B cell (primary cell): Measurements from ENCODE around the gene PARP16. TPM values are rescaled to one million over a fixed set of nuclear protein-coding genes. Genes with fewer than 3 reads are reported as not detected.

Experiments used
- ATAC-seq: fragments of 200-7000 bp; cut with Tn5 transposase; one replicate; pipeline ENCODE4 v1.10.0; 2021; ENCODE audit warnings: low read depth, mild to moderate bottlenecking, moderate number of reproducible peaks, moderate library complexity
- CTCF ChIA-PET: fragments of 350-600 bp; sonication (Branson Sonifier 250); formaldehyde crosslinking; loops from one replicate; lab custom pipeline; 2021; ENCODE audit warnings: antibody characterized with exemption, inconsistent platforms; lab: Charles Lee
- POLR2A ChIA-PET: fragments of 350-600 bp; sonication (Branson Sonifier 250); formaldehyde crosslinking; loops from one replicate; lab custom pipeline; 2021; ENCODE audit warnings: antibody characterized with exemption; lab: Charles Lee
- DNase-seq: peaks from one replicate; pipeline ENCODE4 v3.0.0; 2013
- H2AFZ ChIP-seq: 2 replicates; pipeline ENCODE4 v1.6.1; 2012; ENCODE audit warnings: mild to moderate bottlenecking, low read depth, low read length; ENCODE audit not compliant: insufficient read depth, poor library complexity, severe bottlenecking
- H3K27ac ChIP-seq, 2 donors: 1 replicate in 1 of 2; 2 replicates in 1 of 2; pipeline ENCODE4 v1.5.1; 2012 to 2013; ENCODE audit warnings: low read length in 2 of 2, mild to moderate bottlenecking in 2 of 2, moderate library complexity in 1 of 2
- H3K27me3 ChIP-seq, 4 experiments: fragments of 200-600 bp in 1 of 4; sonication (generic) in 1 of 4; replicated peaks in 1 of 4; 1 replicate in 2 of 4; 2 replicates in 2 of 4; pipeline versions ENCODE4 v1.6.1 to v1.7.0; 2013 to 2016; ENCODE audit warnings: low read length in 3 of 4, mild to moderate bottlenecking in 2 of 4, mixed read lengths in 1 of 4, moderate library complexity in 1 of 4; ENCODE audit not compliant: insufficient read depth in 4 of 4, control insufficient read depth in 3 of 4; ENCODE audit errors: control extremely low read depth in 1 of 4
- H3K36me3 ChIP-seq, 2 experiments: replicated peaks in 1 of 2; 1 replicate in 1 of 2; 2 replicates in 1 of 2; pipeline versions ENCODE4 v1.6.1 to v1.7.1; 2013; ENCODE audit warnings: low read length in 1 of 2; ENCODE audit not compliant: insufficient read depth in 2 of 2, control insufficient read depth in 1 of 2; ENCODE audit errors: control extremely low read depth in 1 of 2, extremely low read depth in 1 of 2
- H3K4me1 ChIP-seq, 2 donors: fragments of 200-600 bp in 1 of 2; sonication (generic) in 1 of 2; 1 replicate in 1 of 2; 2 replicates in 1 of 2; pipeline versions ENCODE4 v1.5.1 to v1.6.1; 2013 to 2017; ENCODE audit warnings: low read length in 2 of 2; ENCODE audit not compliant: control insufficient read depth in 2 of 2, insufficient read depth in 2 of 2
- H3K4me2 ChIP-seq: replicated peaks from 2 replicates; pipeline ENCODE3; 2012; ENCODE audit warnings: mild to moderate bottlenecking, low read depth, low read length; ENCODE audit not compliant: poor library complexity, severe bottlenecking
- H3K4me3 ChIP-seq, 5 experiments: fragments of 200-600 bp in 1 of 5; sonication (generic) in 1 of 5; 1 replicate in 3 of 5; 2 replicates in 2 of 5; pipeline versions ENCODE4 v1.5.1 to v1.7.0; 2011 to 2016; ENCODE audit warnings: low read length in 4 of 5, mild to moderate bottlenecking in 4 of 5, low read depth in 2 of 5, control low read depth in 1 of 5, moderate library complexity in 1 of 5; ENCODE audit not compliant: insufficient read depth in 1 of 5; ENCODE audit errors: control extremely low read depth in 1 of 5, extremely low read depth in 1 of 5
- H3K79me2 ChIP-seq: fragments of 200-600 bp; sonication (generic); one replicate; pipeline ENCODE4 v1.6.0; 2016; ENCODE audit warnings: low read length; ENCODE audit not compliant: control insufficient read depth, insufficient read depth
- H3K9ac ChIP-seq: fragments of 200-600 bp; sonication (generic); 2 replicates; pipeline ENCODE4 v1.6.1; 2017; ENCODE audit warnings: mild to moderate bottlenecking, low read length, moderate library complexity
- H3K9me3 ChIP-seq, 3 donors: one replicate each; pipeline versions ENCODE4 v1.6.1 to v1.7.1; 2013; ENCODE audit warnings: low read length in 2 of 3; ENCODE audit not compliant: control insufficient read depth in 2 of 3, insufficient read depth in 1 of 3; ENCODE audit errors: control extremely low read depth in 1 of 3
- H4K20me1 ChIP-seq: 2 replicates; pipeline ENCODE4 v1.6.0; 2012; ENCODE audit warnings: mild to moderate bottlenecking, low read length; ENCODE audit not compliant: insufficient read depth, control insufficient read depth, poor library complexity, severe bottlenecking
- H3K27ac Mint-ChIP-seq: one replicate; pipeline ENCODE4 v1.8.0; 2021; ENCODE audit warnings: mixed read lengths
- H3K27me3 Mint-ChIP-seq: one replicate; pipeline ENCODE4 v1.8.0; 2021; ENCODE audit warnings: mixed read lengths
- H3K4me1 Mint-ChIP-seq: one replicate; pipeline ENCODE4 v1.8.0; 2021; ENCODE audit warnings: mixed read lengths
- H3K4me3 Mint-ChIP-seq: one replicate; pipeline ENCODE4 v1.8.0; 2021; ENCODE audit warnings: mixed read lengths
- H3K9me3 Mint-ChIP-seq: one replicate; pipeline ENCODE4 v1.8.0; 2022; ENCODE audit warnings: mixed read lengths; ENCODE audit not compliant: insufficient read depth
- EZH2 ChIP-seq: IDR thresholded peaks from 2 replicates; pipeline ENCODE4 v1.6.1; 2012; ENCODE audit warnings: borderline replicate concordance, low read depth, mild to moderate bottlenecking, moderate library complexity, low read length; ENCODE audit not compliant: insufficient read depth, poor library complexity, severe bottlenecking
- whole genome bisulfite sequencing: methylation state at CpG from one replicate; pipeline ENCODE4 v1.1.5; 2013; ENCODE audit warnings: missing lambda C conversion rate; ENCODE audit not compliant: insufficient coverage; 5-methylcytosine and 5-hydroxymethylcytosine counted together
- intact Hi-C: fragments of 100-400 bp; cut with micrococcal nuclease; formaldehyde crosslinking; loops from one replicate; pipeline ENCODE4 v1.10.0; 2022
- polyA plus RNA-seq: library from polyadenylated mRNA; depleted of rRNA; stranded (reverse); fragments of >200 nt; gene quantifications from 2 replicates; pipeline ENCODE4 v1.2.3, GENCODE V29; 2012
- total RNA-seq, 2 donors: library from RNA; stranded (reverse); fragments of 120-200 nt in 1 of 2; gene quantifications; 1 replicate in 1 of 2; 2 replicates in 1 of 2; pipeline versions ENCODE4 v1.2.3 to v1.2.4, GENCODE V29; 2013 to 2022
- TF ChIP-seq, protein P1 (sequence below): fragments of 200-600 bp; IDR thresholded peaks from one replicate; pipeline ENCODE4 v1.8.0; 2022; ENCODE audit warnings: antibody characterized with exemption, mild to moderate bottlenecking

Gene PARP16
- total and polyA plus RNA-seq, 2 donors (not counting 1 experiment from before 2014, with no cell fraction given), result 18.2 to 19.1 TPM

DNA sequence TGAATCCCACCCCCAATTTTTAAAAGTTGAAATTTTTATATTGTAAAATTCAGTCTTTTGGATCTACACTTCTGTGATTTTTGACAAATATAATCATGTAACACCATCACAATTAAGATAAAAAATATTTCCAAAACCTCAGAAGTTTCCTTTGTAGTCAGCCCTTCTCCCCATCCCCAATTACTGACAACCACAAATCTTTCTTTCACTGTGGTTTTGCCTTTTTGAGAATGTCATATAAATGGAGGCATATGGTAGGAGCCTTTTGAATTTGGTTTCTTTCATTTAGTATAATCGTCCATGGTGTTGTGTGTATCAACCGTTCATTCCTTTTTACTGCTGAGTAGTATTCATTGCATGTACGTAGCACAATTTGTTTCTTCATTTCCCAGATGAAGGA is 67.5 kb downstream of the PARP16 start:
- Mint-ChIP-seq H3K27ac (no peak overlapping the region), H3K4me1 (no peaks in the 10 kb centered on the region), H3K27me3 (no peaks in the 10 kb centered on the region), H3K9me3 (no peaks in the 10 kb centered on the region), H3K4me3 (no peak overlapping the region)
- intact Hi-C loops, result no loop called here
- DNase-seq (no peak), ATAC-seq (no peak)
- Histone ChIP-seq H3K27me3 (no peaks in the 10 kb centered on the region), H3K4me3 (no peak overlapping the region), H3K36me3 (no peaks in the 10 kb centered on the region), H2AFZ (no peak overlapping the region), H3K79me2 (no peaks in the 10 kb centered on the region), H4K20me1 (no peaks in the 10 kb centered on the region), H3K4me1 (no peaks in the 10 kb centered on the region), H3K4me2 (no peak overlapping the region), H3K9ac (no peak overlapping the region), H3K9me3 (no peaks in the 10 kb centered on the region), H3K27ac (no peak overlapping the region)
- WGBS, result 96% methylated on average over 3 of the region's 3 CpGs
- TF ChIP-seq, protein P1, sequence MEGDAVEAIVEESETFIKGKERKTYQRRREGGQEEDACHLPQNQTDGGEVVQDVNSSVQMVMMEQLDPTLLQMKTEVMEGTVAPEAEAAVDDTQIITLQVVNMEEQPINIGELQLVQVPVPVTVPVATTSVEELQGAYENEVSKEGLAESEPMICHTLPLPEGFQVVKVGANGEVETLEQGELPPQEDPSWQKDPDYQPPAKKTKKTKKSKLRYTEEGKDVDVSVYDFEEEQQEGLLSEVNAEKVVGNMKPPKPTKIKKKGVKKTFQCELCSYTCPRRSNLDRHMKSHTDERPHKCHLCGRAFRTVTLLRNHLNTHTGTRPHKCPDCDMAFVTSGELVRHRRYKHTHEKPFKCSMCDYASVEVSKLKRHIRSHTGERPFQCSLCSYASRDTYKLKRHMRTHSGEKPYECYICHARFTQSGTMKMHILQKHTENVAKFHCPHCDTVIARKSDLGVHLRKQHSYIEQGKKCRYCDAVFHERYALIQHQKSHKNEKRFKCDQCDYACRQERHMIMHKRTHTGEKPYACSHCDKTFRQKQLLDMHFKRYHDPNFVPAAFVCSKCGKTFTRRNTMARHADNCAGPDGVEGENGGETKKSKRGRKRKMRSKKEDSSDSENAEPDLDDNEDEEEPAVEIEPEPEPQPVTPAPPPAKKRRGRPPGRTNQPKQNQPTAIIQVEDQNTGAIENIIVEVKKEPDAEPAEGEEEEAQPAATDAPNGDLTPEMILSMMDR, result no peak
- no peak for TF ChIP-seq EZH2
- ChIA-PET POLR2A (no interaction called here), CTCF (no interaction called here)

DNA sequence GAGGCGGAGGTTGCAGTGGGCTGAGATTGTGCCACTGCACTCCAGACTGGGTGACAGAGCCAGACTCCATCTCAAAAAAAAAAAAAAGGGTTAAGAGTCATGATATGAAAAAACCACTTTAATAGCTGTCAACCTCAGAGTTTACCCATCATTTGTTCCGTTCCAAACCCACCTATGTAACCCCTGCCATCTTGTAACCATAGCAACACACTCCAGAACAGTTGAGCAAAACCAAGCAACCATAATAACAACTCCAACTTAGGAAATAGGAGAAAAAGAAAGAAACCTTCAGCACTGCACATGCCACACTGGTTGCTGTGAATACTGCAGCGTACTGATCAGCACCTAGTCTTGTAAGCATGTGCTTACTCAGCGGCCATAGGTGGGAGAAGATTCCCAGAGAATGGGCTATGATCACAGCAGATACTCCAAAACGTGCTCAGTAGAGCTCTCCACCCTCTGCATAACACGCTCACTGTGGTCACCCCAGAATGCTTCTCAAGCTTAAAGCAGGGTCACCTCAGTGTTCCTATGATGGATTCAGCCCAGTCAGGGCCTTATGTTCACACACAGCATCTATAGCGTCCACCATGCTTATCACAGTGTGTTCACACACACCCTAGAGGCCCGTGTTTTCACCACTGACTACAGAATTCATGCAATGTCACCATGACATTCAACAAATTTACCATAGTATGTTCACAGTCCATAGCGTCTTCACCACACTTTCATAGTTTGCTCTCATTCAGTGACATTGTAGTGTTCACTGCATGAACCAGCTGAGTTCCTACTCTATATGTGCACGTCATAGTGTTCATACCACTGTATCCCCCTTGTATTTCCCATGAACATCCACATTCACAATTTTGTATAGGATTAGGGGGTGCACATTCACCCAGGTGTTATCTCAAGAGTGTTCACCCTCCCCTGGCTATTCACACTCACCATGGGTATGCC is 68.9 kb downstream of the PARP16 start:
- Histone ChIP-seq H3K9ac (no peak overlapping the region), H2AFZ (no peak overlapping the region), H3K4me3 (no peak overlapping the region), H3K36me3 (no peaks in the 10 kb centered on the region), H3K27me3 (no peaks in the 10 kb centered on the region), H3K27ac (no peak overlapping the region), H4K20me1 (no peaks in the 10 kb centered on the region), H3K9me3 (no peaks in the 10 kb centered on the region), H3K4me1 (no peaks in the 10 kb centered on the region), H3K4me2 (no peak overlapping the region), H3K79me2 (no peaks in the 10 kb centered on the region)
- H3K27ac Mint-ChIP-seq, result no peak overlapping the region
- no peaks in the 10 kb centered on the region for H3K4me1 Mint-ChIP-seq
- no peaks in the 10 kb centered on the region for H3K9me3 Mint-ChIP-seq
- H3K4me3 Mint-ChIP-seq, result no peak overlapping the region
- intact Hi-C loops, result no loop called here
- TF ChIP-seq, protein P1, result no peak
- no peak for TF ChIP-seq EZH2
- ChIA-PET CTCF (interaction anchor here (0.7 kb wide), 1 partner anchor 56 kb away, joined by 4 read pairs; no protein-coding TSS in a partner anchor), POLR2A (no interaction called here)
- no peak for ATAC-seq
- no peaks in the 10 kb centered on the region for H3K27me3 Mint-ChIP-seq
- DNase-seq, result no peak
- WGBS, result 82% methylated on average over 8 of the region's 10 CpGs
